MM.1S (cell line): ENCODE results near the gene TBC1D10B.

Experiments
- DNase-seq: peaks from one replicate; pipeline ENCODE4 v3.0.0-alpha.2; 2015
- H2AFZ ChIP-seq: fragments of 300-600 bp; sonication (generic); 2 replicates; pipeline ENCODE4 v1.6.0; 2016; ENCODE audit warnings: antibody characterized with exemption, low read length
- H3F3A ChIP-seq: fragments of 300-600 bp; sonication (generic); 2 replicates; pipeline ENCODE4 v1.6.1; 2016; ENCODE audit warnings: mild to moderate bottlenecking, antibody characterized with exemption, low read length, moderate library complexity, mixed read lengths; ENCODE audit not compliant: insufficient read depth
- H3K27ac ChIP-seq: fragments of 300-600 bp; sonication (generic); 2 replicates; pipeline ENCODE4 v1.5.1; 2016; ENCODE audit warnings: mild to moderate bottlenecking, low read length
- H3K27me3 ChIP-seq: fragments of 300-600 bp; sonication (generic); replicated peaks from 2 replicates; pipeline ENCODE4 v1.6.0; 2016; ENCODE audit warnings: low read length; ENCODE audit not compliant: insufficient read depth
- H3K36me3 ChIP-seq: fragments of 300-600 bp; sonication (generic); replicated peaks from 2 replicates; pipeline ENCODE4 v1.6.1; 2016; ENCODE audit warnings: mild to moderate bottlenecking, low read length, mixed read lengths; ENCODE audit not compliant: insufficient read depth
- H3K4me1 ChIP-seq: fragments of 300-600 bp; sonication (generic); 2 replicates; pipeline ENCODE4 v1.6.1; 2016; ENCODE audit warnings: low read length, mixed read lengths
- H3K4me2 ChIP-seq: fragments of 300-600 bp; sonication (generic); 2 replicates; pipeline ENCODE4 v1.6.0; 2016; ENCODE audit warnings: low read depth, low read length
- H3K4me3 ChIP-seq: fragments of 300-600 bp; sonication (generic); 2 replicates; pipeline ENCODE4 v1.5.1; 2016; ENCODE audit warnings: low read length, mixed read lengths
- H3K79me2 ChIP-seq: fragments of 300-600 bp; sonication (generic); 2 replicates; pipeline ENCODE4 v1.6.1; 2016; ENCODE audit warnings: mixed run types, low read length, mixed read lengths
- H3K9ac ChIP-seq: fragments of 300-600 bp; sonication (generic); 2 replicates; pipeline ENCODE4 v1.6.1; 2016; ENCODE audit warnings: low read length, mixed read lengths
- H3K9me2 ChIP-seq: fragments of 300-600 bp; sonication (generic); replicated peaks from 2 replicates; pipeline ENCODE4 v1.6.1; 2016; ENCODE audit warnings: mild to moderate bottlenecking, low read length, mixed read lengths; ENCODE audit not compliant: insufficient read depth
- H3K9me3 ChIP-seq: fragments of 300-600 bp; sonication (generic); replicated peaks from 2 replicates; pipeline ENCODE4 v1.6.1; 2016; ENCODE audit warnings: mild to moderate bottlenecking, low read length, mixed read lengths; ENCODE audit not compliant: insufficient read depth
- H4K20me1 ChIP-seq: fragments of 300-600 bp; sonication (generic); 2 replicates; pipeline ENCODE4 v1.6.1; 2016; ENCODE audit warnings: mild to moderate bottlenecking, low read length, moderate library complexity, mixed read lengths; ENCODE audit not compliant: insufficient read depth
- EZH2 ChIP-seq: fragments of 300-600 bp; sonication (generic); optimal IDR thresholded peaks from 2 replicates; pipeline ENCODE3; 2017; ENCODE audit warnings: low read depth, mild to moderate bottlenecking, antibody characterized with exemption, low read length, mixed read lengths
- EZH2phosphoT487 ChIP-seq: fragments of 300-600 bp; sonication (generic); IDR thresholded peaks from 2 replicates; pipeline ENCODE4 v1.6.1; 2018; ENCODE audit warnings: antibody characterized with exemption, low read length
- TF ChIP-seq, protein P1 (sequence below): fragments of 300-600 bp; sonication (generic); IDR thresholded peaks from 2 replicates; pipeline ENCODE4 v1.5.1; 2016; ENCODE audit warnings: antibody characterized with exemption, low read length, mixed read lengths

TBC1D10B gene

DNA sequence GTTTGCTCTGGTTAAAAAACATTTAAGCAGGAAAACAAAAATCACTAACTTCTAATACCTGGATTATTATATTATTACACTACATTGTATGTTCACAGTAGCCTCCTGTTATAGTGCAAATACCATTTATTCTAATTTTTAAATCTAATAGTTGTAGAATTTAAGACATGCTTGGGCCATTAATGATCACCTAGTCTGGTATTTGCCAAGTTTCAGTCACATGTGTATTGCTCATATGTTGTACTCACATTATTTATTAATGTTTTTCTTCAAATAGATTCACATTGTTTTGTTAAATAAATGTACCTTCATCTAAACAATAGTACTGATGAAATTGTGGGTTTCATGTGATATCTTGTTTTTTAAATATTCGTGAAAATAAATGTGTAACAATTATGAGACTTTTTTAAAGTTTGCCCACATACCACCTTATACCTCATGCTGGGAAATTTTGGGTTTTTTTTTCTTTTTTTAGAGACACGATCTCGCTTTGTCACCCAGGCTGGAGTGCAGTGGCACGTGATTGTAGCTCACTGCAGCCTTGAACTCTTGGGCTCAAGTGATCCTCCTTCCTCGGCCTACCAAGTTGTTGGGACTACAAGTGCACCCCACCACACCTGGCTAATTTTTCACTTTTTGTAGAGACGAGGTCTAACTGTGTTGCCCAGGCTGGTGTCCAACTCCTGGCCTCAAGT, 43.0 kb upstream of the TBC1D10B start:
- no peak overlapping the region for H3K4me3 ChIP-seq
- H3K9ac ChIP-seq, result no peak overlapping the region
- H3K9me3 ChIP-seq, result no peaks in the 10 kb centered on the region
- 0 out of 2 replicates have a peak, but pooled peaks cover 4% of the 10 kb centered on the region for H3K36me3 ChIP-seq
- no peaks in the 10 kb centered on the region for H3K27me3 ChIP-seq
- H4K20me1 ChIP-seq, result no peaks in the 10 kb centered on the region
- peaks cover 31% of the 10 kb centered on the region for H3K4me1 ChIP-seq
- H3K79me2 ChIP-seq, result peaks cover 21% of the 10 kb centered on the region
- no peak overlapping the region for H3K4me2 ChIP-seq
- no peak overlapping the region for H2AFZ ChIP-seq
- TF ChIP-seq, protein P1, sequence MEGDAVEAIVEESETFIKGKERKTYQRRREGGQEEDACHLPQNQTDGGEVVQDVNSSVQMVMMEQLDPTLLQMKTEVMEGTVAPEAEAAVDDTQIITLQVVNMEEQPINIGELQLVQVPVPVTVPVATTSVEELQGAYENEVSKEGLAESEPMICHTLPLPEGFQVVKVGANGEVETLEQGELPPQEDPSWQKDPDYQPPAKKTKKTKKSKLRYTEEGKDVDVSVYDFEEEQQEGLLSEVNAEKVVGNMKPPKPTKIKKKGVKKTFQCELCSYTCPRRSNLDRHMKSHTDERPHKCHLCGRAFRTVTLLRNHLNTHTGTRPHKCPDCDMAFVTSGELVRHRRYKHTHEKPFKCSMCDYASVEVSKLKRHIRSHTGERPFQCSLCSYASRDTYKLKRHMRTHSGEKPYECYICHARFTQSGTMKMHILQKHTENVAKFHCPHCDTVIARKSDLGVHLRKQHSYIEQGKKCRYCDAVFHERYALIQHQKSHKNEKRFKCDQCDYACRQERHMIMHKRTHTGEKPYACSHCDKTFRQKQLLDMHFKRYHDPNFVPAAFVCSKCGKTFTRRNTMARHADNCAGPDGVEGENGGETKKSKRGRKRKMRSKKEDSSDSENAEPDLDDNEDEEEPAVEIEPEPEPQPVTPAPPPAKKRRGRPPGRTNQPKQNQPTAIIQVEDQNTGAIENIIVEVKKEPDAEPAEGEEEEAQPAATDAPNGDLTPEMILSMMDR, result no peak
- TF ChIP-seq EZH2 (no peak), EZH2phosphoT487 (no peak)
- peaks cover 16% of the 10 kb centered on the region for H3F3A ChIP-seq
- DNase-seq, result no peak
- no peak overlapping the region for H3K27ac ChIP-seq
- no peaks in the 10 kb centered on the region for H3K9me2 ChIP-seq

DNA sequence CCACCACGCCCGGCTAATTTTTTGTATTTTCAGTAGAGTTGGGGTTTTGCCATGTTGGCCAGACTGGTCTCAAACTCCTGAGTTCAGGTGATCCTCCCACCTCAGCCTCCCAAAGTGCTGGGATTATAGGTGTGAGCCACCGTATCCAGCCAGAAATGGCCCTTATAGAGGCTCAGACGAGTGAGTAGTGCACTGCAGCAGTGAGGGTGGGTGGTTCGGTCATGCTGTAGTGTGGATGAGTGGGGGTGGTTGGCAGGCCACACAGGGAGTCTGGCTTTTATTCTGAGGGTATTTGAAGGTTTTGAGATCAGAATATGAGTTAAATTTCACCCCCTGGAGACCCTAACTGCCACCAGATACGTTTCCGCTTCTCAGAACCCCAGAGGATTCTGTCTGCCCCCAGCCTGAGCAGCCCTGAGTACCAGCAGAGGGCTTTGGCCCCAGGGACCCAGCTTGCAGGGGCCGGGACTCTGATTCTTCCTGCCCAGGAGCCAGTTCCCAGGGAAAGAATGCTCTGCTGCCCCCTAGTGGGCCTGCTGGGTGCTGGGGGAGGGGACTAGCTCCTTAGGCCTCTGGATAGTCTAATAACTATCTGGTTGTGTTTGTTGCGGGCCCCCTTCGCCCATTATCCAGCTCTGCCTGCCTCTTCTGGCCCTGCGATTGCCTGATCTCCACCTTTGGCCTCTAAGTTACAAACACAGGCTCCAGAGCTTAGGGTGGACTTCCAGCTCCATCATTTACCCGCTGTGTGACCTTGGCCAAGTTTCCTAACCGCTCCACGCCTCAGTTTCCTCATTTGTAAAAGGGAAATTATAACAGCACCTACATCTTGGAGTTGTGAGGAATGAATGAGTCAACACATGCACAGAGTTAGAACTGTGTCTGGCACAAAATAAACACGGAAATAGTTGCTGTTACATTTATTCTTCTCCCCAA, 39.1 kb upstream of the TBC1D10B start:
- peak overlapping the region; percentile 12; the same call in 1 of the 2 replicates for H3K4me2 ChIP-seq
- H3K36me3 ChIP-seq, result 0 out of 2 replicates have a peak, but pooled peaks cover 4% of the 10 kb centered on the region
- peak; percentile 85 for DNase-seq
- no peak overlapping the region for H3K9ac ChIP-seq
- H3K27me3 ChIP-seq, result no peaks in the 10 kb centered on the region
- H4K20me1 ChIP-seq, result no peaks in the 10 kb centered on the region
- no peak overlapping the region for H3K4me3 ChIP-seq
- H3F3A ChIP-seq, result no peaks in the 10 kb centered on the region
- H3K4me1 ChIP-seq, result peaks cover 16% of the 10 kb centered on the region
- no peak overlapping the region for H2AFZ ChIP-seq
- no peak for TF ChIP-seq EZH2phosphoT487
- TF ChIP-seq, protein P1, result peak; percentile 91
- H3K79me2 ChIP-seq, result peaks cover 25% of the 10 kb centered on the region
- no peak overlapping the region for H3K27ac ChIP-seq
- no peaks in the 10 kb centered on the region for H3K9me2 ChIP-seq
- no peaks in the 10 kb centered on the region for H3K9me3 ChIP-seq

DNA sequence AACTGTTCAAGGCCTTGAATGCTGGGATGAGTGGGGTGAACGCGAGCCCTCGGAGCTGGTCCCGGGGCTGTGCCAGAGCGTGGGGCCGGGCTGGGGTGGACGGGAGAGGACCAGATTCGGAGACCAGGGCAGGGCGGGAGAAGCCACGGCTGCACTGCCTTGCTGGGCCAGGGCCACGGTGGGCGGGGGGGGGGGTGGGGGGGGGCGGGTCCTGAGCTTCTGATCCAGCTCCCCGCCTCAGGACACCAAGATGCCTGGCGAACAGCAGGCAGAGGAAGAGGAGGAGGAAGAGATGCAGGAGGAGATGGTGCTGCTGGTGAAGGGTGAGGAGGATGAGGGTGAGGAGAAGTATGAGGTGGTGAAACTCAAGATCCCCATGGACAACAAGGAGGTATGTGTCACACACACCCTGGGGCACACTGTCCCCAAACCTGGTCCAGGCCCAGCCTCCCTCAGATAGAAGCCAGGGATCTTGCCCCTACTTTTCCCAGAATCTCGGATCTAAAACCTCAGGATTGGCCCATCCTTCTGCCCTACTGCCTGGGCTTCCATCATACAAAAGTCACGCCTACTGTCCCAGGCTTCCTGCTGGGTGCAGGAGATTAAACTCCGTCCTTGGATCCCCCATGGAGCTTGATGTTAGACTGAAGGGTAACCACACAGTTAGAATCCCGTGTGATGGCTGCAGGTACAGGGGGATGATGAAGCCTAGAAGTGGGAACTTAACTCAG, 37.7 kb upstream of the TBC1D10B start:
- Histone ChIP-seq H3K79me2 (peaks cover 25% of the 10 kb centered on the region), H3K4me2 (peak overlapping the region; percentile 87), H3K27me3 (no peaks in the 10 kb centered on the region), H3K9ac (peak overlapping the region; percentile 74), H4K20me1 (no peaks in the 10 kb centered on the region), H3K4me3 (peak overlapping the region; percentile 77), H3K9me3 (no peaks in the 10 kb centered on the region), H3K27ac (peak overlapping the region; percentile 55; the same call in 1 of the 2 replicates), H3F3A (no peaks in the 10 kb centered on the region), H3K9me2 (no peaks in the 10 kb centered on the region), H3K36me3 (0 out of 2 replicates have a peak, but pooled peaks cover 1% of the 10 kb centered on the region), H2AFZ (peak overlapping the region; percentile 83), H3K4me1 (peaks cover 16% of the 10 kb centered on the region)
- TF ChIP-seq, protein P1, result no peak
- TF ChIP-seq EZH2phosphoT487 (no peak), EZH2 (no peak)
- no peak for DNase-seq
